IMR-90 (cell line): ENCODE measurements around the gene AFF2. TPM values are rescaled to one million over a fixed set of nuclear protein-coding genes. Genes with fewer than 3 reads are reported as not detected.

Experiments
- ATAC-seq: fragments of 200-7000 bp; cut with Tn5 transposase; 2 replicates; pipeline ENCODE4 v1.9.1; 2020; ENCODE audit warnings: low read depth, mild to moderate bottlenecking, moderate library complexity
- BruUV-seq: library from RNA; stranded (reverse); fragments of 400-500 nt; replicated peaks from 2 replicates; lab custom pipeline; 2021; lab: Mats Ljungman, UMichigan
- CTCF ChIA-PET: fragments of 300-600 bp; formaldehyde crosslinking; extraction: SDS; loops from one replicate; lab custom pipeline; 2021; ENCODE audit warnings: antibody characterized with exemption; lab: Yijun Ruan, JAX
- POLR2A ChIA-PET: fragments of 300-600 bp; sonication (Branson Sonifier 250); formaldehyde crosslinking; loops from one replicate; lab custom pipeline; 2022; ENCODE audit warnings: antibody characterized with exemption; ENCODE audit not compliant: unreplicated experiment; lab: Charles Lee
- DNase-seq: peaks from one replicate; pipeline ENCODE4 v3.0.0; 2013
- H2AFZ ChIP-seq: replicated peaks from 2 replicates; pipeline ENCODE3; 2013; ENCODE audit warnings: low read length, mild to moderate bottlenecking; ENCODE audit not compliant: poor library complexity
- H2AK5ac ChIP-seq: 2 replicates; pipeline ENCODE4 v1.6.1; 2013; ENCODE audit warnings: low read depth, low read length, inconsistent platforms
- H2AK9ac ChIP-seq: replicated peaks from 2 replicates; pipeline ENCODE3; 2013; ENCODE audit warnings: mild to moderate bottlenecking, low read depth, low read length, moderate library complexity; ENCODE audit not compliant: poor library complexity
- H2BK120ac ChIP-seq: 2 replicates; pipeline ENCODE4 v1.6.1; 2013; ENCODE audit warnings: low read depth, low read length, inconsistent platforms
- H2BK15ac ChIP-seq: 3 replicates; pipeline ENCODE4 v1.6.1; 2013; ENCODE audit warnings: low read depth, low read length, inconsistent platforms
- H2BK20ac ChIP-seq: 2 replicates; pipeline ENCODE4 v1.6.1; 2013; ENCODE audit warnings: low read depth, mild to moderate bottlenecking, inconsistent platforms, low read length, moderate library complexity
- H2BK5ac ChIP-seq: 2 replicates; pipeline ENCODE4 v1.6.1; 2013; ENCODE audit warnings: mild to moderate bottlenecking, low read depth, low read length, inconsistent platforms; ENCODE audit not compliant: poor library complexity, severe bottlenecking
- H3K14ac ChIP-seq: replicated peaks from 2 replicates; pipeline ENCODE4 v1.6.1; 2013; ENCODE audit warnings: low read depth, low read length, inconsistent platforms
- H3K18ac ChIP-seq: 2 replicates; pipeline ENCODE4 v1.6.1; 2013; ENCODE audit warnings: low read depth, low read length, control low read depth
- H3K23ac ChIP-seq: 2 replicates; pipeline ENCODE4 v1.6.1; 2013; ENCODE audit warnings: low read depth, low read length, inconsistent platforms
- H3K27ac ChIP-seq: 2 replicates; pipeline ENCODE4 v1.5.1; 2013; ENCODE audit warnings: mild to moderate bottlenecking, control low read depth, low read length; ENCODE audit not compliant: insufficient read depth
- H3K27me3 ChIP-seq: 2 replicates; pipeline ENCODE4 v1.6.1; 2013; ENCODE audit warnings: low read length; ENCODE audit not compliant: control insufficient read depth, insufficient read depth
- H3K36me3 ChIP-seq: 2 replicates; pipeline ENCODE4 v1.6.1; 2013; ENCODE audit warnings: low read length, mixed read lengths; ENCODE audit not compliant: control insufficient read depth, insufficient read depth
- H3K4ac ChIP-seq: 2 replicates; pipeline ENCODE4 v1.6.1; 2013; ENCODE audit warnings: low read depth, low read length, inconsistent platforms
- H3K4me1 ChIP-seq: 2 replicates; pipeline ENCODE4 v1.6.1; 2013; ENCODE audit warnings: low read length, mixed read lengths; ENCODE audit not compliant: control insufficient read depth, insufficient read depth
- H3K4me2 ChIP-seq: 2 replicates; pipeline ENCODE4 v1.6.1; 2013; ENCODE audit warnings: low read depth, mild to moderate bottlenecking, control low read depth, low read length, moderate library complexity
- H3K4me3 ChIP-seq: 2 replicates; pipeline ENCODE4 v1.5.1; 2013; ENCODE audit warnings: low read depth, mild to moderate bottlenecking, control low read depth, low read length, moderate library complexity; ENCODE audit not compliant: insufficient read depth
- H3K56ac ChIP-seq: 2 replicates; pipeline ENCODE4 v1.6.1; 2013; ENCODE audit warnings: low read length, inconsistent platforms; ENCODE audit not compliant: insufficient read depth; ENCODE audit errors: extremely low read depth
- H3K79me1 ChIP-seq, 2 experiments: 2 replicates each; pipeline ENCODE4 v1.6.1; 2013; ENCODE audit warnings: low read length in 2 of 2, inconsistent platforms in 1 of 2, low read depth in 1 of 2
- H3K9ac ChIP-seq: 2 replicates; pipeline ENCODE4 v1.6.1; 2013; ENCODE audit warnings: low read depth, low read length, control low read depth
- H3K9me1 ChIP-seq: 2 replicates; pipeline ENCODE4 v1.6.1; 2013; ENCODE audit warnings: low read length, inconsistent platforms; ENCODE audit not compliant: insufficient read depth
- H3K9me3 ChIP-seq: 2 replicates; pipeline ENCODE4 v1.6.1; 2013; ENCODE audit warnings: low read length; ENCODE audit not compliant: control insufficient read depth, insufficient read depth
- H4K20me1 ChIP-seq: 2 replicates; pipeline ENCODE4 v1.6.1; 2013; ENCODE audit warnings: low read length, inconsistent platforms; ENCODE audit not compliant: insufficient read depth
- H4K5ac ChIP-seq: 2 replicates; pipeline ENCODE4 v1.6.1; 2013; ENCODE audit warnings: mild to moderate bottlenecking, low read depth, low read length, control low read depth
- H4K8ac ChIP-seq, 2 experiments: 2 replicates each; pipeline ENCODE4 v1.6.1; 2013; ENCODE audit warnings: low read depth in 2 of 2, low read length in 2 of 2, control low read depth in 1 of 2, inconsistent platforms in 1 of 2
- H4K91ac ChIP-seq: 2 replicates; pipeline ENCODE4 v1.6.1; 2013; ENCODE audit warnings: low read depth, low read length, inconsistent platforms; ENCODE audit not compliant: insufficient read depth
- RCOR1 ChIP-seq: IDR thresholded peaks from 2 replicates; pipeline ENCODE4 v1.6.1; 2012; ENCODE audit warnings: mild to moderate bottlenecking, low read length, improper control_type of control experiment; ENCODE audit not compliant: insufficient replicate concordance
- WGBS, 2 experiments: methylation state at CpG; one replicate each; pipeline versions ENCODE4 v1.1.5 to v1.1.7; 2013; ENCODE audit warnings: missing lambda C conversion rate in 2 of 2; ENCODE audit not compliant: insufficient read length in 1 of 2; ENCODE audit errors: extremely low coverage in 2 of 2; 5-methylcytosine and 5-hydroxymethylcytosine counted together
- dilution Hi-C: fragments of 300-500 bp; cut with HindIII; formaldehyde crosslinking; loops from one replicate; pipeline ENCODE4 v1.14.3; 2018; ENCODE audit warnings: low sequenced_read_pairs; ENCODE audit not compliant: unreplicated experiment
- in situ Hi-C: fragments of 300-500 bp; cut with MboI; formaldehyde crosslinking; loops from 3 replicates; pipeline ENCODE4 v1.14.3; 2019; ENCODE audit warnings: low sequenced_read_pairs, inconsistent platforms, mixed read lengths
- intact Hi-C: fragments of 100-400 bp; cut with micrococcal nuclease; formaldehyde crosslinking; loops from 2 replicates; pipeline ENCODE4 v1.10.0; 2022
- polyA plus RNA-seq, 3 experiments: library from polyadenylated mRNA; depleted of rRNA; stranded (reverse); fragments of >200 nt; gene quantifications; 2 replicates each; pipeline ENCODE4 v1.2.3, GENCODE V29; 2012; ENCODE audit warnings: low replicate concordance in 1 of 3
- total RNA-seq: library from RNA; depleted of rRNA; stranded (reverse); fragments of >200 nt; gene quantifications from 2 replicates; pipeline ENCODE4 v1.2.3, GENCODE V29; 2012

Gene AFF2
- total and polyA plus RNA-seq, 2 of the 4 experiments (the other 2 are of a cell fraction) = 0.15 to 0.72 TPM

GRCh38 chrX:148577741-148578140, 77.3 kb downstream of the AFF2 start:
- POLR2A ChIA-PET = no interaction called here
- no peak overlapping the region for H4K8ac ChIP-seq

More at GRCh38 chrX:148577741-148578140, 77.3 kb downstream of the AFF2 start:
- Histone ChIP-seq H3K4me1 (no peaks in the 10 kb centered on the region), H2BK15ac (no peak overlapping the region), H2AK9ac (no peak overlapping the region), H3K4me3 (no peak overlapping the region), H3K79me1 (no peaks in the 10 kb centered on the region), H4K91ac (no peak overlapping the region), H3K4ac (no peak overlapping the region), H3K27me3 (no peaks in the 10 kb centered on the region), H4K5ac (no peak overlapping the region), H4K20me1 (no peaks in the 10 kb centered on the region), H2AK5ac (no peak overlapping the region), H3K9me1 (no peaks in the 10 kb centered on the region), H3K18ac (no peak overlapping the region), H2BK120ac (no peak overlapping the region), H3K4me2 (no peak overlapping the region), H3K9me3 (no peaks in the 10 kb centered on the region), H2AFZ (no peak overlapping the region), H3K9ac (no peak overlapping the region), H3K23ac (no peak overlapping the region), H3K36me3 (no peaks in the 10 kb centered on the region), H2BK5ac (no peak overlapping the region), H3K27ac (no peak overlapping the region), H3K14ac (no peak overlapping the region), H2BK20ac (no peak overlapping the region), H3K56ac (no peak overlapping the region)
- intact Hi-C loops (no loop called here), in situ Hi-C loops (no loop called here), dilution Hi-C loops (no loop called here)
- CTCF ChIA-PET = no interaction called here
- no peak for ATAC-seq
- 29% methylated on average over 1 of the region's 3 CpGs; no CpG with 5 or more reads in 1 of the 2 experiments for WGBS, 2 experiments
- DNase-seq = no peak
- no TSS peak for BruUV-seq
- TF ChIP-seq RCOR1 = no peak
